Choroid plexus epithelial cell (primary cell): ENCODE measurements around the gene SLCO3A1.

Source experiments
- DNase-seq: peaks from one replicate; pipeline ENCODE4 v3.0.0-alpha.2; 2010; ENCODE audit warnings: low read depth
- H3K4me3 ChIP-seq: 2 replicates; pipeline ENCODE4 v1.5.1; 2011; ENCODE audit warnings: low read depth, mild to moderate bottlenecking, control low read depth, low read length, moderate library complexity
- TF ChIP-seq, protein P1 (sequence below): conservative IDR thresholded peaks from 2 replicates; pipeline ENCODE4 v1.5.1; 2011; ENCODE audit warnings: low read depth, mild to moderate bottlenecking, control low read depth, inconsistent platforms, low read length, moderate library complexity

The SLCO3A1 gene

DNA sequence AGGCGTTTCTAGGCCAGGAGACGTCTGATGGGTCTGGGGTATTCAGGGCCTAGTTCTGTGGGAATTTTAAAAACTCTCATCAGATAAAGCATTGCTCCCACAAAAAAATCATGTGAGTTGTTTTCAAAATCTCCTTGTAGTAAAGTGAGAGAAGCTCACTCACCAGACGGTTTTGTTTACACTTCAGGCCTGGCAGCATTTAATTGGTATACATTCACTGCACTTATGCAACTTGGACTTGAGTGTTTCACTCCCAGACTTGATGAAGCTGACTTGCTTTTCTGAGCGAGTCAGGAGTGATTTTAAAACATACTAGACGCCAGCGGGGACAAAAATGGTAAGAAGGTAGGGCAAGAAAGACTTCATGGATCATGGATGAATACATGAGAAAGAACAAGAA, 75.2 kb downstream of the SLCO3A1 start:
- no peak for DNase-seq
- TF ChIP-seq, protein P1, sequence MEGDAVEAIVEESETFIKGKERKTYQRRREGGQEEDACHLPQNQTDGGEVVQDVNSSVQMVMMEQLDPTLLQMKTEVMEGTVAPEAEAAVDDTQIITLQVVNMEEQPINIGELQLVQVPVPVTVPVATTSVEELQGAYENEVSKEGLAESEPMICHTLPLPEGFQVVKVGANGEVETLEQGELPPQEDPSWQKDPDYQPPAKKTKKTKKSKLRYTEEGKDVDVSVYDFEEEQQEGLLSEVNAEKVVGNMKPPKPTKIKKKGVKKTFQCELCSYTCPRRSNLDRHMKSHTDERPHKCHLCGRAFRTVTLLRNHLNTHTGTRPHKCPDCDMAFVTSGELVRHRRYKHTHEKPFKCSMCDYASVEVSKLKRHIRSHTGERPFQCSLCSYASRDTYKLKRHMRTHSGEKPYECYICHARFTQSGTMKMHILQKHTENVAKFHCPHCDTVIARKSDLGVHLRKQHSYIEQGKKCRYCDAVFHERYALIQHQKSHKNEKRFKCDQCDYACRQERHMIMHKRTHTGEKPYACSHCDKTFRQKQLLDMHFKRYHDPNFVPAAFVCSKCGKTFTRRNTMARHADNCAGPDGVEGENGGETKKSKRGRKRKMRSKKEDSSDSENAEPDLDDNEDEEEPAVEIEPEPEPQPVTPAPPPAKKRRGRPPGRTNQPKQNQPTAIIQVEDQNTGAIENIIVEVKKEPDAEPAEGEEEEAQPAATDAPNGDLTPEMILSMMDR: no peak
- H3K4me3 ChIP-seq: no peak overlapping the region

DNA sequence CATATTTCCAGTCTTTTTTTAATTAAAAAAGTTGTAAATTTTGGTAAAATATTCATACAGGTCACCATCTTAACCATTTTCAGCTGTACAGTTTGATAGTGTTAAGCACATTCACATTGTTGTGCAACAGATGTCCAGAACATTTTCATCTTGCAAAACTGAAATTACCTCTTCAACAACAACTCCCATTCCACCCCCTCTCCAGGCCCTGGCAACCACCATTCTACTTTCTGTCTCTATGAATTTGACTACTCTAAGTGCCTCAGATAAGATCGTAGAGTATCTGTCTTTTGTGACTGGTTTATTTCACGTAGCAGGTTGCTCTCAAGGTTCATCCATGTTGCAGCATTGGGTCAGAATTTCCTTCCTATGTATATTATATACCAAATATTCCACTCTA, 76.0 kb downstream of the SLCO3A1 start:
- TF ChIP-seq, protein P1: no peak
- no peak for DNase-seq
- H3K4me3 ChIP-seq: no peak overlapping the region

DNA sequence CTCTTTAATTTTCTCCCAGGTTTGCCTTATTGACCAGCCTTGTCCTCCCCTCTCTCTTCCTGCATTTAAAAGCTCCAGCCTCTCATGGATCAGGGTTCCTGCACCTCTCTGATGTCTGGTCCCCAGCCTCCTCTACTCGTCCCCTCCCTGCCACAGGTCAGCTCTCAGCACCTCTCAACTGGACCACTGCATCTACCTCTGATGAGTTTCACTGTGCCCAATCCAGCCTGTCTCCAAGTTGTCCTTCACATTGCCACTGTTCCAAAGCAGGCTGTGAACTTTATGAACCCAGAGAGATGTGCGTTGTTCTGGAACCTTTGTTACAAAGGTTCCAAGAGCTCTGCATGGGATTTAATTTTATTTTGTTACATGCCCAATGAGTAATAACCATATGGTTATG, 76.6 kb downstream of the SLCO3A1 start:
- no peak for DNase-seq
- no peak overlapping the region for H3K4me3 ChIP-seq
- TF ChIP-seq, protein P1: no peak

DNA sequence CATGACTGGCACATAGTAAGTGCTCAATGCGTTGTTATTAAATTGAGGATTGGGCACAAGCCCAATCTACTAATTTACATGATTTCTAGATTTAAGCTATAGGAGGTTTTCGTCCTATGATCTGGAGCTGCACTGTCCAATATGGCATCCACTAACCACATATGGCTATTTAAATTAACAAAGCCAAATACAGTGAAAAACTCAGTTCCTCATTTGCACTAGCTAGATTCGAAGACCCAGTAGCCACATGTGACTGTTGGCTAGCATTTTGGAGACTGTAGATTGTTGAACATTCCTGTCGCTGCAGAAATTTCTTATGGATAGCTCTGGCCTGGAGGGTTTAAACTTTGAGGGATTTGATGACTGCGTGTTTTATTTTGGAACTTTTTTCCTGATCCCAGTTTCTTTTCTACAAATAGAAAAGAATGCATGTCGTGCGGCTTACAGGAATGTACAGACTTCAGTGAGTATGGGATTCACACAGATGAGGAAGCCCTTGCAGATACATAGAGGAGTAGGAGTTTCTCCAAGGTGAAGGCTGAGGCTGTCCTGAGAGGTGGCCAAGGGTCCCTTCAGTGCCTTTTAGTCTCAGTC, 82.8 kb downstream of the SLCO3A1 start:
- H3K4me3 ChIP-seq: no peak overlapping the region
- no peak for DNase-seq
- TF ChIP-seq, protein P1: no peak

DNA sequence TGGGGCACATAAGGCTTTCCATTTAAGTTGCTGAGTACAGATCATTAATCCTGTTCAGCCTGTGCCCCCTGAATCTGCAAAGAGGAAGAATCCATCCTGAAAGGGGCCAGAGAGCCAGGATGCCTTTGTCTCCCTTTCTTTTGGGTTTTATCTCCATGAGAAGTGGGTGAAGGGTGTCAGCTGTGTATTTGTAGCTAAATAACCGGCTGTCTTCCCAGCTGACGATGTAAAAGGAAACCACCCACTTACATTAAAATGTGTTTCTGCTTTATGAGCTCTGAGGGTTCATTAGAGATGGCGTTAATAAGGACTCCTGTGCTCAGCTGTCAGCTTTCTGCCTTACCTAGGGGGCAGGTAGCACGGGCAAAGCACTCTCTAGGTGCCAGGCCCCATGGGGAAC, 83.4 kb downstream of the SLCO3A1 start:
- no peak overlapping the region for H3K4me3 ChIP-seq
- TF ChIP-seq, protein P1: no peak
- DNase-seq: no peak

DNA sequence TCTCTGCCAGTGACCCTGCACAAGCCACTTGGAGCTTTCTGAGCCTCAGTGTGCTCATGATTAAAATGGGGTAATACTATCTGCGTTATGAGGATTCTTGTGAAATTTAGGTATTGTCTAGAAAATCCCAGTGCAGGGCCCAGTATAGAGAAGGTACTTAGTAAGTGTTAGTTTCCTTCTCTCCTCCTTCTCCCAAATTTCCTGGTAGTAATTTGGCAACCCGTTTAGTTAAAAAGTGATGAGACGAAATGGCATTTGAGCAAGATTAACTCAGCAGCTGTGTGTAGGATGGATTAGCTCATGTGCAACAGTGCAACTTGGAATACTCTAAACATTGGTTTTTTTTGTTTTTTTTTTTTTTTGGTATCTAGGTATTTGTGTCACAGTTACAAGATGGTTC, 84.6 kb downstream of the SLCO3A1 start:
- H3K4me3 ChIP-seq: no peak overlapping the region
- TF ChIP-seq, protein P1: no peak
- no peak for DNase-seq

DNA sequence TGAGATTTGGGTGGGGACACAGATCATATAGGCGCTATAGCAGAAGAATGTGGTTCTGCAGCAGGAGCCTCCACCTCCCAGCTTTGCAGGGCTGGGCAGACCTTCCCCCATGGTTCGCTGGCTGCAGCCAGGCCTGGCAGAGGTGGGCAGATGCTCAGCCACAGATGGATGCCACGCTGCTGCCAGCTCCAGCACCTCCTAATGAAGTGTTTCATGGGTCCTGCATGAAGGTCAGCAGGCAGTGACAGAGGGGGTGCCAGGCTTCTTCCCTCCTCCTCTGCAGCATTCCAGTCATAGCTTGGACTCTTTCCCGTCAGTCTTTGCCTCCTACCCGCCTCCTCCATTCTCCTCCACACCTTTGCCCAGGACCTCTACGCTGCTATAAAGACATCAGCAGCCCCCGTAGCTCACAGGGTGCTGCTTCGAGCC, 85.9 kb downstream of the SLCO3A1 start:
- DNase-seq: no peak
- H3K4me3 ChIP-seq: no peak overlapping the region
- TF ChIP-seq, protein P1: no peak
